DND-41 (cell line): ENCODE measurements around the gene PDE4D.

Experiments
- CTCF ChIP-seq: IDR thresholded peaks from 2 replicates; pipeline ENCODE4 v1.5.1; 2012; ENCODE audit warnings: borderline replicate concordance, low read length, moderate library complexity, mild to moderate bottlenecking; ENCODE audit not compliant: poor library complexity, severe bottlenecking; ENCODE audit errors: extremely low read depth
- EZH2 ChIP-seq: IDR thresholded peaks from 3 replicates; pipeline ENCODE4 v1.6.1; 2012; ENCODE audit warnings: borderline replicate concordance, low read depth, mild to moderate bottlenecking, moderate library complexity, low read length, inconsistent platforms; ENCODE audit not compliant: severe bottlenecking

GRCh38 chr5:59433174-59433573 is 460.4 kb downstream of the PDE4D start:
- TF ChIP-seq CTCF (no peak), EZH2 (no peak)
